ENCODE data around the gene FAM167B.
"Not testable (repeated sequence)": the region's sequence is repeated elsewhere in the genome, so short reads cannot be mapped to it uniquely, and the experiment has no call there.

FAM167B gene

GRCh38 chr1:32224285-32224684 is 22.7 kb upstream of the FAM167B start:
- no peak for DNase-seq

GRCh38 chr1:32228771-32229170 is 18.3 kb upstream of the FAM167B start:
- no peak for DNase-seq

GRCh38 chr1:32231843-32232432 is 15.1 kb upstream of the FAM167B start:
- DNase-seq, result no peak

GRCh38 chr1:32232558-32233304 is 14.3 kb upstream of the FAM167B start:
- DNase-seq, result no peak

- no peak for DNase-seq
These were observed 12.2 kb upstream of the FAM167B start for GRCh38 chr1:32234792-32235191.

DNA sequence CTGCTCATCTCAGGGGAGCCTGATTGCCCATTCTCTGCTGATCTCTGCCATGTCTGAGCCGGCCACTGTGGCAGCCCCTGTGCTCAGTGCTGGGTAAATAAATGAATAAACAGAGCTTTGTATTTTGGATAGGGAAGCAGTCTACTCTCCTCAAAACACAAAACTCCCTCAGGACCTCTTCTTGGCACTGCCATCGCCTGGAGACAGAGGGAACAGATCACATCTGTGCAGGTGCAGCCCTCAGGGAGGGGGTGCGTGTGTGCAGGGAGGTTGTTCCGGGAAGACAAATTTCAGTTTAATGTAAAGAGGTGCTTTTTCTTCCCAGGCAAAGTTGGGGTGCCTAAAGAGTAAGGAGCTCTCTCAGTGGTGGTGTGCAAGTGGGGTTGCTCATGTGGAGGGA is 7.7 kb upstream of the FAM167B start:
- DNase-seq, result no peak

GRCh38 chr1:32239790-32240139 is 7.3 kb upstream of the FAM167B start:
- no peak for DNase-seq

DNA sequence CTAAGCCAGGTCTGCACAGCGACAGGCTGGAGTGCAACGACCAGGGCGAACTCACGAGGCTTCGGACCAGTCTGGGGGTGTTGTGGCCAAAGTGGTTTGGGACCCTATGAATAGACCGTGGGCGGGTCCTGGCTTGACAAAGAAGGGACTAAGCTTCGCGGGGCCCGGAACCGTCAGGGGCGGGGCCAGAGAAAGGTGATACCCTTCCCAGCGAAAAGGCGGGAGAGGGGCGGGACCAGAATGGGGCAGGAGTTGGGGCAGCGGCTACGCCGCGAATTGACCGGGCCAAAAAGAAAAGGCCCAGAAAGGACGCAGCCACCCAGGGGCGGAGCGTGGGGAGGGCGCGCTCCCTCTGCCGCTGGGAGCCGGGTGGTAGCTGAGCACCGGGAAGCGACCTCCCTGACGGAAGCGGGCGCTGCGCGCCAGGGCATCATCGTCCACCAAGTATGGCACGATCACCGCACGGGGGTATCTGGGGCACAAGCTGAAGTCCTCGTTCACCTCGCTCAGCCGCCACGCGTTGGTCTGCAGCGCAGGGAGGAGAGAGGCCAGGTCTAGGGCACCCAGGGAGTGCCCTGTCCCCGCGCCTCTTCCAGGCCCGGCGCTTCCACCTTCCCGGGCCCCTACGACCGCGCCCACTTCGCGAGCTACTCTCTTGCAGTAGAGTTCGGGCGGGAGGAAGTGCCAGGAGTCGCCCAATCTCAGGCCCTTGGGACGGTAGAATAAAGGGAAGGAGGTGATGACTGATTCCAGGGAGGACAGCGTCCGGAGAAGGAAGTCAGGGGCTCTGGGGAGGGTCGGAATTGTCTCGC is 6.7 kb upstream of the FAM167B start:
- peak; percentile 69 for DNase-seq

GRCh38 chr1:32241001-32241763 is 5.8 kb upstream of the FAM167B start:
- DNase-seq, result peak; percentile 58

DNA sequence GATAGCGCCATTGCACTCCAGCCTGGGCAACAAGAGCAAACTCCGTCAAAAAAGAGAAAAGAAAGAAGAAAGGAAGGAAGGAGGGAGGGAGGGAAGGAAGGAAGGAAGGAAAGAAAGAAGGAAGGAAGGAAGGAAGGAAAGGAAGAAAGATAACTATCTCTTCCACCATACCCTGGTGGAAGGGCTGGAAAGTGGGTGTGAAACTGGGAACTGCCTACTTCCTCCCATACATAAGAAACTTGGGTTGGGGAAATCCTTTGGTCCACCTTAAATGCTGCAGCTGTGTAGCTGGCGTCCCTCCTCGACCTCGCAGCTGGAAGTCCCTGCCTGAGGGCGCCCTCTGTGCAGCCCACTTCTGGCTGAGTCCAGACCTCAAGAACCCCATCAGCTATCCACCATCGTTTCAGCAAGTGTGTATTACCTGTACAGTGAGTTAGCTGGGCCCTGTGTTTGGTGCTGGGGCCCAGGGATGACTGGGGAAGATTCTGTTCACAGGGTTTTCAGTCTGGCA is 4.6 kb upstream of the FAM167B start:
- no peak for DNase-seq

GRCh38 chr1:32247452-32247851 is 430 bp downstream of the FAM167B start:
- no peak for DNase-seq

- peak; percentile 93 for DNase-seq
These were observed 1.2 kb downstream of the FAM167B start for GRCh38 chr1:32247983-32248889.

DNA sequence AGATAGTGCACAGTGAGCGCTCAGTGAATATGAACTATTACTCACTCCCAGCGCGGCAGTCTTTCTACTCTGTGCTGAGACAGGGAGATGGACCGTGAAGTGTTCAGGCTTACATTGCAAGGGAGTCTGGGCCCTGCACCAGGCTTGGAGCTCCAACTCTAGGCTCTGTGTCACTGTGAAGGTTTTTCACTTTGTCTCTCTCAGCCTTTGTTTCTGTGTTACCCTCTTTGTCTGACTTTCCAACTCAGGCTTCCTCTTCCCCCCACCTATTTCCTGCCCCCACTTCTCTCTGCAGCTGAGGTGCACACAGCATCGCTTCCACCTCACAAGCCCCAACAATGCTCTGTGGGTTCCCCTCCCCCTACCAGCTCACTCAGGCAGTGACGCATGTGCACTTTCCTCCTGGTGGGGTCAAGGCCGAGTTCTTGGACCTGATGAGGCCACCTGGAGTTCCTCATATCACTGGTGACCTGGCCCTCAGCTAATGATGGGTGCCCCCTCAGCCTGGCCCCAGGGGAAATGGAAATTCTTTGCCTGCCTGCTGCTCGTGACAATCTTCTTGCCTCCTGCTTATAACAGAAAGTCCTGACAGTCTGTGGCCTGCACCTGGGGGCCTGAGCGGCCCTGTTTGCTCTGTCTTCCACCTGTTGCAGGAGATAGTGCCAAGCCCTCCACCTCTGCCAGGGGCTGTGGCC is 3.0 kb downstream of the FAM167B start:
- DNase-seq, result peak; percentile 85

DNA sequence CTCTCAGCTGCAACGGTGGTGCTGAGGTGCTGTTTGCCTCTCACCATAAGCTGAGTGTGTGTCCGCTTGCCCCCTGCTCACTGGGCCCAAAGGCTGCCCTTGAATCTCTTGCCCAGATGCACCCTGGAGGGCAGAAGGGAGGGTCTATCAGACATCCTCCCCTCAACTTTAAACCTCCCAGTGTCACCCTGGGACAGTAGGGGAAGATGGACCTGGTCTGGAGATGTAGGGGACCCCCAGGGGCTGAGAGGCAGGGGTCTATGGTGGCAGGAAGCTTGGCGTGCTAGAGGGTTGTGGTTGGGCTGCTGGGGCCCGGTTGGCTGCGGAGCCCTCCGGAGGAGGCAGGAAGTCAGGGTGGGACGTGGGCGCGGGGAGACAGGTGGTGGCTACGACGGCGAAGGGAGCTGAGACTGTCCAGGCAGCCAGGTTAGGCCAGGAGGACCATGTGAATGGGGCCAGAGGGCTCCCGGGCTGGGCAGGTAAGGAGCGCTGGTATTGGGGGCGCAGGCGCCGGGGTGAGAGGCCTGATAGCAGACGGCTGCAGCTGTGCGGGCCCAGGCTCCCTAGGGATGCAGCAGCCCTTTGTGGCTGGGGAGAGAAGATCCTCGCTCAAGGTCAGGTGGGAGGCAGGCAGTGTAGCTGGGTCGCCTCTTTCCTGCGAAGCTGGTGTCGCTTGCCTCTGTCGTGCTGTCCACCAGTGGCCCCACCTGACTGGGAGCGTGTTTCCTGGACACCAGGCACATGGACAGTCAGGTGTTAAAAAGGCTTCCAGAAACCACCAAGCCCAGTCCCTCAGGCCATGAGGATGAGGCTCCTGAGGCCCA is 4.1 kb downstream of the FAM167B start, which contains the start of gene LCK:
Gene LCK, plus strand, starts transcription at position 373 of the 824 bp plus-strand sequence. CDS start 23,065 bp downstream, outside the sequence.
- DNase-seq, result peak; percentile 86

GRCh38 chr1:32255072-32256071 is 8.3 kb downstream of the FAM167B start:
- no peak for DNase-seq

DNA sequence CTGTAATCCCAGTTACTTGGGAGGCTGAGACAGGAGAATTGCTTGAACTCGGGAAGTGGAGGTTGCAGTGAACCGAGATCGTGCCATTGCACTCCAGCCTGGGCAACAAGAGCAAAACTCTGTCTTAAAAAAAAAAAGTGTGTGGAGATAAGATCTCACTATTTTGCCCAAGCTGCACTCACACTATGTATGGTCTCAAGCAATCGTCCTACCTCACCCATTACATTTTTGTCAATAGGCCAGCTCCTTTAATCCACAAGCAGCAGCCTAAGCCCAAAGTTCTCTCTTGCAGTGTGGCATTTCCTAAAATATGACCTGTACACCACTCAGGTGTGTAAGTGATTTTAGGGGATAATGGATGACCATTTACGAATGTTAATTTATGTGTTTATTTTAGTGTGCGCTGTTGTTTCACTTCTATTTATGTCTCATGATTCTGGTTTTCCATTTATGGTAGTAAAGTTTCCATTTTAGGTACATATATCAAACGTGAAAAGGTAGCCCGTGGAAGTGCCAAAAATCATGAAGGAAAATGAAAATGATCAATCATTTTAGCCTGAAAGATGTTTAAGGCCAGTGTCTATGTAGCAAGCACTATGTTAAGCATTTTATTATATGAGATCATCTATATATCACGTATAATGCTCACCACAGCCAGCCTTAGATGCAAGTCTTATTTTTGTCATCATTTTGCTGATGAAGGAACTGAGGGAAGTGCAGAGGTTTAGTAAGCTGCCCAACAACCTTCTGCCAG is 9.6 kb downstream of the FAM167B start:
- no peak for DNase-seq

DNA sequence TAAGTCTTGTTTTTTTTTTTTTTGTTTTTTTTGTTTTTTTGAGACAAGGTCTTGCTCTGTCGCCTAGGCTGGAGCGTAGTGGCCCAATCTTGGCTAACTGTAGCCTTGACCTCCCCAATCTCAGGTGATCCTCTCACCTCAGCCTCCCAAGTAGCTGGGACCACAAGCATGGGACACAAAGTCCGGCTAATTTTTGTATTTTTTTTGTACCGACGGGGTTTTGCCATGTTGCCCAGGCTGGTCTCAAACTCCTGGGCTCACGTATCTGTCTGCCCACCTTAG is 10.1 kb downstream of the FAM167B start:
- no peak for DNase-seq

DNA sequence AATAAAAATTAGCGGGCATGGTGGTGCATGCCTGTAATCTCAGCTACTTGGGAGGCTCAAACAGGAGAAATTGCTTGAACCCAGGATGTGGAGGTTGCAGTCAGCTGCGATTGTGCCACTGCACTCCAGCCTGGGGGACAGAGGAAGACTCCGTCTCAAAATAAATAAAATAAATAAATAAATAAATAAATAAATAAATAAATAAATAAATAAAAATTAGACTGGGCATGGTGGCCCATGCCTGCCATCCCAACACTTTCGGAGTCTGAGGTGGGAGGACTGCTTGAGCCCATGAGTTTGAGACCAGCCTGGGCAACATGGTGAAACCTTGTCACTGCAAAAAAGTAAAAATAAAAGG is 16.2 kb downstream of the FAM167B start:
- not testable (repeated sequence) for DNase-seq
